SK-N-SH treated with all-trans-retinoic acid at 6 μM for 48 hours (cell line): ENCODE results near the gene LIN7A.

Experiments
- ATAC-seq: fragments of 200-7000 bp; cut with Tn5 transposase; 3 replicates; pipeline ENCODE4 v1.9.1; 2020; ENCODE audit warnings: mild to moderate bottlenecking, moderate library complexity
- ARNTL ChIP-seq: fragments of 450-650 bp; formaldehyde crosslinking; IDR thresholded peaks from 2 replicates; pipeline ENCODE4 v1.5.0; 2020; ENCODE audit warnings: low read depth, mild to moderate bottlenecking, moderate library complexity, borderline replicate concordance
- BACH2 ChIP-seq: fragments of 250-450 bp; sonication (Bioruptor Pico); IDR thresholded peaks from 2 replicates; pipeline ENCODE4 v1.9.0; 2021; ENCODE audit warnings: mild to moderate bottlenecking, borderline replicate concordance
- CREB5 ChIP-seq: fragments of 250-450 bp; sonication (Bioruptor Pico); IDR thresholded peaks from 2 replicates; pipeline ENCODE4 v1.5.1; 2020; ENCODE audit warnings: low read depth, mild to moderate bottlenecking, moderate library complexity
- CSRNP3 ChIP-seq: fragments of 250-450 bp; sonication (Bioruptor Pico); IDR thresholded peaks from 2 replicates; pipeline ENCODE4 v1.5.1; 2021; ENCODE audit warnings: mild to moderate bottlenecking, moderate library complexity
- ESRRG ChIP-seq: fragments of 250-450 bp; sonication (Bioruptor Pico); IDR thresholded peaks from 2 replicates; pipeline ENCODE4 v1.6.1; 2021; ENCODE audit warnings: mild to moderate bottlenecking
- GLIS3 ChIP-seq: fragments of 250-450 bp; sonication (Bioruptor Pico); IDR thresholded peaks from 2 replicates; pipeline ENCODE4 v1.5.0; 2020; ENCODE audit warnings: mild to moderate bottlenecking, moderate library complexity
- ISL1 ChIP-seq: fragments of 250-450 bp; sonication (Bioruptor Pico); IDR thresholded peaks from 2 replicates; pipeline ENCODE4 v2.1.2; 2022; ENCODE audit warnings: mild to moderate bottlenecking, moderate library complexity
- OSR1 ChIP-seq: fragments of 250-450 bp; sonication (Bioruptor Pico); IDR thresholded peaks from 2 replicates; pipeline ENCODE4 v1.8.0; 2022; ENCODE audit warnings: moderate library complexity, mild to moderate bottlenecking, inconsistent platforms
- POU6F1 ChIP-seq: fragments of 250-450 bp; sonication (Bioruptor Pico); IDR thresholded peaks from 2 replicates; pipeline ENCODE4 v1.8.0; 2021; ENCODE audit warnings: low read depth, mild to moderate bottlenecking, moderate library complexity, borderline replicate concordance
- PPARA ChIP-seq: fragments of 250-450 bp; sonication (Bioruptor Pico); IDR thresholded peaks from 2 replicates; pipeline ENCODE4 v1.5.0; 2020; ENCODE audit warnings: mild to moderate bottlenecking, borderline replicate concordance
- RARB ChIP-seq: fragments of 250-450 bp; sonication (Bioruptor Pico); IDR thresholded peaks from 2 replicates; pipeline ENCODE4 v1.8.0; 2021; ENCODE audit warnings: mild to moderate bottlenecking, moderate library complexity
- SNAI2 ChIP-seq: fragments of 250-450 bp; sonication (Bioruptor Pico); IDR thresholded peaks from 2 replicates; pipeline ENCODE4 v1.5.0; 2020; ENCODE audit warnings: mild to moderate bottlenecking, moderate library complexity
- TCF4 ChIP-seq: fragments of 250-450 bp; sonication (Bioruptor Pico); IDR thresholded peaks from 2 replicates; pipeline ENCODE4 v1.8.0; 2021; ENCODE audit warnings: mild to moderate bottlenecking, moderate library complexity, borderline replicate concordance
- TOX ChIP-seq: fragments of 250-450 bp; sonication (Bioruptor Pico); IDR thresholded peaks from 2 replicates; pipeline ENCODE4 v1.8.0; 2021; ENCODE audit warnings: mild to moderate bottlenecking, moderate library complexity, borderline replicate concordance
- ZC3H10 ChIP-seq: fragments of 250-450 bp; sonication (Bioruptor Pico); IDR thresholded peaks from 2 replicates; pipeline ENCODE4 v1.5.1; 2021; ENCODE audit warnings: mild to moderate bottlenecking, moderate library complexity
- ZFP3 ChIP-seq: fragments of 250-450 bp; sonication (Bioruptor Pico); IDR thresholded peaks from 2 replicates; pipeline ENCODE4 v1.5.0; 2020; ENCODE audit warnings: mild to moderate bottlenecking, moderate library complexity
- ZFP30 ChIP-seq: fragments of 450-650 bp; formaldehyde crosslinking; IDR thresholded peaks from 2 replicates; pipeline ENCODE4 v1.5.0; 2022; ENCODE audit warnings: mild to moderate bottlenecking, moderate library complexity
- ZNF70 ChIP-seq: fragments of 450-650 bp; formaldehyde crosslinking; IDR thresholded peaks from 2 replicates; pipeline ENCODE4 v1.5.0; 2020; ENCODE audit warnings: mild to moderate bottlenecking, moderate library complexity
- ZNF8 ChIP-seq: fragments of 450-650 bp; formaldehyde crosslinking; IDR thresholded peaks from 2 replicates; pipeline ENCODE4 v1.5.0; 2020; ENCODE audit warnings: mild to moderate bottlenecking, moderate library complexity
- TF ChIP-seq, protein P1 (sequence below): fragments of 250-450 bp; sonication (Bioruptor Pico); IDR thresholded peaks from 2 replicates; pipeline ENCODE4 v1.5.0; 2020; ENCODE audit warnings: mild to moderate bottlenecking, moderate library complexity
- TF ChIP-seq, protein P2 (sequence below): fragments of 250-450 bp; sonication (Bioruptor Pico); IDR thresholded peaks from 2 replicates; pipeline ENCODE4 v1.8.0; 2020; ENCODE audit warnings: mild to moderate bottlenecking, moderate library complexity, borderline replicate concordance

LIN7A gene

DNA sequence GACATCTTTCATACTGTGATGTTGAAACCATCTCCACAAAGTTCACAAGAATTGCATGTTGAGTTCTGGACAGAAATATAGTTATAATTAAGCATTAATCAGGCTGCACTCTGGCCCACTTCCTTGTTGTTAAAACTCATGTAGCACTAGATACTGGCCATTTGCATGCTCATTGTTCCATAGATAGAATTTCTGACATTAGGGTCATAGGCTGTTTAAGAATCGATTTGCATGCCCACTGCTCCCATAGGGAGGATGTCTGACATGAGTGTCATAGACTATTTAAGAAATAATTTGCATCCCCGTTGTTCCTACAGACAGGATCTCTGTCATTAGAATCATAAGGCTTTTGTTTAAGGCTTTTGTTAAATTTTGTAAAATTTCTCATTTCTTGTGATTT lies 170.8 kb downstream of the LIN7A start:
- TF ChIP-seq ZC3H10 (no peak), RARB (no peak), ZFP3 (CRISPR knock-in tag) (no peak), TOX (no peak), CSRNP3 (CRISPR knock-in tag) (no peak), ESRRG (CRISPR knock-in tag) (no peak), SNAI2 (CRISPR knock-in tag) (no peak), ZNF70 (CRISPR knock-in tag) (no peak), TCF4 (no peak), ZNF8 (no peak), CREB5 (CRISPR knock-in tag) (no peak), BACH2 (CRISPR knock-in tag) (no peak), GLIS3 (CRISPR knock-in tag) (no peak)
- TF ChIP-seq, protein P1, sequence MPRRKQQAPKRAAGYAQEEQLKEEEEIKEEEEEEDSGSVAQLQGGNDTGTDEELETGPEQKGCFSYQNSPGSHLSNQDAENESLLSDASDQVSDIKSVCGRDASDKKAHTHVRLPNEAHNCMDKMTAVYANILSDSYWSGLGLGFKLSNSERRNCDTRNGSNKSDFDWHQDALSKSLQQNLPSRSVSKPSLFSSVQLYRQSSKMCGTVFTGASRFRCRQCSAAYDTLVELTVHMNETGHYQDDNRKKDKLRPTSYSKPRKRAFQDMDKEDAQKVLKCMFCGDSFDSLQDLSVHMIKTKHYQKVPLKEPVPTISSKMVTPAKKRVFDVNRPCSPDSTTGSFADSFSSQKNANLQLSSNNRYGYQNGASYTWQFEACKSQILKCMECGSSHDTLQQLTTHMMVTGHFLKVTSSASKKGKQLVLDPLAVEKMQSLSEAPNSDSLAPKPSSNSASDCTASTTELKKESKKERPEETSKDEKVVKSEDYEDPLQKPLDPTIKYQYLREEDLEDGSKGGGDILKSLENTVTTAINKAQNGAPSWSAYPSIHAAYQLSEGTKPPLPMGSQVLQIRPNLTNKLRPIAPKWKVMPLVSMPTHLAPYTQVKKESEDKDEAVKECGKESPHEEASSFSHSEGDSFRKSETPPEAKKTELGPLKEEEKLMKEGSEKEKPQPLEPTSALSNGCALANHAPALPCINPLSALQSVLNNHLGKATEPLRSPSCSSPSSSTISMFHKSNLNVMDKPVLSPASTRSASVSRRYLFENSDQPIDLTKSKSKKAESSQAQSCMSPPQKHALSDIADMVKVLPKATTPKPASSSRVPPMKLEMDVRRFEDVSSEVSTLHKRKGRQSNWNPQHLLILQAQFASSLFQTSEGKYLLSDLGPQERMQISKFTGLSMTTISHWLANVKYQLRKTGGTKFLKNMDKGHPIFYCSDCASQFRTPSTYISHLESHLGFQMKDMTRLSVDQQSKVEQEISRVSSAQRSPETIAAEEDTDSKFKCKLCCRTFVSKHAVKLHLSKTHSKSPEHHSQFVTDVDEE: no peak
- TF ChIP-seq, protein P2, sequence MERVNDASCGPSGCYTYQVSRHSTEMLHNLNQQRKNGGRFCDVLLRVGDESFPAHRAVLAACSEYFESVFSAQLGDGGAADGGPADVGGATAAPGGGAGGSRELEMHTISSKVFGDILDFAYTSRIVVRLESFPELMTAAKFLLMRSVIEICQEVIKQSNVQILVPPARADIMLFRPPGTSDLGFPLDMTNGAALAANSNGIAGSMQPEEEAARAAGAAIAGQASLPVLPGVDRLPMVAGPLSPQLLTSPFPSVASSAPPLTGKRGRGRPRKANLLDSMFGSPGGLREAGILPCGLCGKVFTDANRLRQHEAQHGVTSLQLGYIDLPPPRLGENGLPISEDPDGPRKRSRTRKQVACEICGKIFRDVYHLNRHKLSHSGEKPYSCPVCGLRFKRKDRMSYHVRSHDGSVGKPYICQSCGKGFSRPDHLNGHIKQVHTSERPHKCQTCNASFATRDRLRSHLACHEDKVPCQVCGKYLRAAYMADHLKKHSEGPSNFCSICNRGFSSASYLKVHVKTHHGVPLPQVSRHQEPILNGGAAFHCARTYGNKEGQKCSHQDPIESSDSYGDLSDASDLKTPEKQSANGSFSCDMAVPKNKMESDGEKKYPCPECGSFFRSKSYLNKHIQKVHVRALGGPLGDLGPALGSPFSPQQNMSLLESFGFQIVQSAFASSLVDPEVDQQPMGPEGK (CRISPR knock-in tag): no peak
- ATAC-seq: no peak

- ATAC-seq: no peak
These were observed 171.5 kb downstream of the LIN7A start for GRCh38 chr12:80766210-80766609.

DNA sequence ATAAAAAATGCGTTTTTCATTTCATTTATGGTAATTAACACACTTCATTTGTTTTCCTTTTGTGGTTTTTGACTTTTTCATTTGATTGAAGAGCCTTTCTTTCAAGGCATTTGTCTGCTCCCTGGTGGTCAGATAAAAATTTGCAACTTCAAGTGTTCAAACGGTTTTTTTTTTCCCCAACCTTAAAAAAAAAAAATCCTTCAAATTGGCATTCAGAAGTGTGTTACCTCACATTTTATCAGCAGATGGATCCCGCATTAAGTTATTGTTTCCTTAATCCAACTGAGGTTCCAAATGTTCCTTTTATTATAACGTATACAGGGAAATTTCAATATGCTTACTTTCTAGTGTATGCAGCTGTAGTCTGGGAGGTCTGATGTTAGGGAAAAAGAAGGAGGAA lies 173.9 kb downstream of the LIN7A start:
- TF ChIP-seq BACH2 (CRISPR knock-in tag): no peak
- no peak; the same call in 1 of the 3 replicates for ATAC-seq

More at GRCh38 chr12:80766210-80766609, 171.5 kb downstream of the LIN7A start:
- no peak for TF ChIP-seq OSR1 (CRISPR knock-in tag)
- no peak for TF ChIP-seq ARNTL
- no peak for TF ChIP-seq GLIS3 (CRISPR knock-in tag)

DNA sequence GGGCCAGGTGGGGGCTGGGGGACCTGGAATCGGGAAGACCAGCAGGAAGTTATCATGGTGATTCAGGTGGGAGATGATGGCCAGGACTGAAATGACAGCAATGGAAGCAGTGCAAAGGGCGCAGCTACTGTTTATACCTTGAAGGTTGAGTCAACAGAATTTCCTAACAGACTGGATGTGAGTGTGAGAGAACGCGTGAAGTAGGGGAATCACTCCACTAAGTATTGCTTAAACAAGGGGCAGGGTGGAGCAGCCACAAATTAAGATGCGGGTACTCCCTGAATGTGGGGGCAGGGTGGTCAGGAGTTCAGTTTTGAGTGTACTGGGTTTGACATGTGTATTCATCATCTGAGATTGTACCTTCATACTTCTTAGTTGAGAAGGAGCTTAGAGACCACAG lies 175.9 kb downstream of the LIN7A start:
- no peak for ATAC-seq
- TF ChIP-seq ZFP3 (CRISPR knock-in tag) (no peak), TOX (no peak), ZNF70 (CRISPR knock-in tag) (no peak), ZC3H10 (no peak), POU6F1 (CRISPR knock-in tag) (no peak), OSR1 (CRISPR knock-in tag) (no peak), ESRRG (CRISPR knock-in tag) (no peak), PPARA (CRISPR knock-in tag) (no peak), ZNF8 (no peak), BACH2 (CRISPR knock-in tag) (no peak), ZFP30 (CRISPR knock-in tag) (no peak), ISL1 (no peak), SNAI2 (CRISPR knock-in tag) (no peak)
- TF ChIP-seq, protein P1: no peak
- TF ChIP-seq, protein P2 (CRISPR knock-in tag): no peak
